SH-SY5Y (cell line): ENCODE data around the gene FGF4.

Experiments used
- GATA2 ChIP-seq: IDR thresholded peaks from 2 replicates; pipeline ENCODE4 v1.6.1; 2011; ENCODE audit warnings: mild to moderate bottlenecking, low read depth, low read length
- GATA3 ChIP-seq: IDR thresholded peaks from 2 replicates; pipeline ENCODE4 v1.6.1; 2011; ENCODE audit warnings: low read depth, mild to moderate bottlenecking, low read length, moderate library complexity

GRCh38 chr11:69746140-69746539 is 29.0 kb downstream of the FGF4 start:
- TF ChIP-seq GATA2 (no peak), GATA3 (no peak)
